Smooth muscle cell of the brain vasculature (primary cell): Measurements from ENCODE around the gene YAF2.
"Not testable (repeated sequence)": the region's sequence is repeated elsewhere in the genome, so short reads cannot be mapped to it uniquely, and the experiment has no call there.

Experiments
- DNase-seq: peaks from one replicate; pipeline ENCODE4 v3.0.0-alpha.2; 2012; ENCODE audit warnings: low read depth, low spot score

YAF2 gene

GRCh38 chr12:42255221-42255865, 17.3 kb upstream of the YAF2 start:
- no peak for DNase-seq

- DNase-seq: not testable (repeated sequence)
These were observed 14.6 kb upstream of the YAF2 start for GRCh38 chr12:42252645-42253044.

- DNase-seq: not testable (repeated sequence)
These were observed 11.0 kb upstream of the YAF2 start for GRCh38 chr12:42249033-42249432.

GRCh38 chr12:42240131-42240750, 2.2 kb upstream of the YAF2 start:
- no peak for DNase-seq

GRCh38 chr12:42237853-42238239, 202 bp downstream of the YAF2 start:
- no peak for DNase-seq

- no peak for DNase-seq
These were observed 796 bp downstream of the YAF2 start for GRCh38 chr12:42237052-42237852.

- DNase-seq: no peak
These were observed 2.0 kb downstream of the YAF2 start for GRCh38 chr12:42236017-42236416.

- no peak for DNase-seq
These were observed 2.6 kb downstream of the YAF2 start for GRCh38 chr12:42235426-42235825.

- no peak for DNase-seq
These were observed 3.1 kb downstream of the YAF2 start for GRCh38 chr12:42234970-42235369.

GRCh38 chr12:42227525-42227924, 10.5 kb downstream of the YAF2 start:
- not testable (repeated sequence) for DNase-seq

GRCh38 chr12:42224501-42224900, 13.5 kb downstream of the YAF2 start:
- not testable (repeated sequence) for DNase-seq

- DNase-seq: no peak
These were observed 15.3 kb downstream of the YAF2 start for GRCh38 chr12:42222724-42223123.

- no peak for DNase-seq
These were observed 16.3 kb downstream of the YAF2 start for GRCh38 chr12:42221726-42222125.

GRCh38 chr12:42217656-42218055, 20.4 kb downstream of the YAF2 start:
- DNase-seq: no peak

- DNase-seq: no peak
These were observed 21.3 kb downstream of the YAF2 start for GRCh38 chr12:42216737-42217136.

GRCh38 chr12:42215759-42216158, 22.3 kb downstream of the YAF2 start:
- DNase-seq: not testable (repeated sequence)

- no peak for DNase-seq
These were observed 24.1 kb downstream of the YAF2 start for GRCh38 chr12:42213954-42214426.

- DNase-seq: no peak
These were observed 25.0 kb downstream of the YAF2 start for GRCh38 chr12:42213023-42213422.

- DNase-seq: no peak
These were observed 29.5 kb downstream of the YAF2 start for GRCh38 chr12:42208574-42208973.

GRCh38 chr12:42204819-42205218, 33.2 kb downstream of the YAF2 start:
- no peak for DNase-seq

- DNase-seq: no peak
These were observed 33.7 kb downstream of the YAF2 start for GRCh38 chr12:42204362-42204761.

GRCh38 chr12:42201063-42201462, 37.0 kb downstream of the YAF2 start:
- no peak for DNase-seq

GRCh38 chr12:42199007-42199406, 39.0 kb downstream of the YAF2 start:
- DNase-seq: no peak
